ENCODE results near the gene CAV2.

- TF ChIP-seq TAF15 (IDR thresholded peaks at IDR 0.05; ENCODE audit: low read depth, low read length, poor library complexity, severe bottlenecking) (no peak), CBX1 (IDR thresholded peaks at IDR 0.05; ENCODE audit: low read depth) (no peak), JUNB (CRISPR knock-in tag; IDR thresholded peaks at IDR 0.05; ENCODE audit: borderline replicate concordance) (no peak), TOPORS (CRISPR knock-in tag; IDR thresholded peaks at IDR 0.05) (no peak), EZH2 (conservative IDR thresholded peaks at IDR 0.05; ENCODE audit: low read depth, low read length) (no peak), AGO2 (optimal IDR thresholded peaks at IDR 0.05; ENCODE audit: low read depth, low read length) (no peak), SPEN (CRISPR knock-in tag; IDR thresholded peaks at IDR 0.05; ENCODE audit: low read depth) (no peak)
- TF ChIP-seq, protein P1, sequence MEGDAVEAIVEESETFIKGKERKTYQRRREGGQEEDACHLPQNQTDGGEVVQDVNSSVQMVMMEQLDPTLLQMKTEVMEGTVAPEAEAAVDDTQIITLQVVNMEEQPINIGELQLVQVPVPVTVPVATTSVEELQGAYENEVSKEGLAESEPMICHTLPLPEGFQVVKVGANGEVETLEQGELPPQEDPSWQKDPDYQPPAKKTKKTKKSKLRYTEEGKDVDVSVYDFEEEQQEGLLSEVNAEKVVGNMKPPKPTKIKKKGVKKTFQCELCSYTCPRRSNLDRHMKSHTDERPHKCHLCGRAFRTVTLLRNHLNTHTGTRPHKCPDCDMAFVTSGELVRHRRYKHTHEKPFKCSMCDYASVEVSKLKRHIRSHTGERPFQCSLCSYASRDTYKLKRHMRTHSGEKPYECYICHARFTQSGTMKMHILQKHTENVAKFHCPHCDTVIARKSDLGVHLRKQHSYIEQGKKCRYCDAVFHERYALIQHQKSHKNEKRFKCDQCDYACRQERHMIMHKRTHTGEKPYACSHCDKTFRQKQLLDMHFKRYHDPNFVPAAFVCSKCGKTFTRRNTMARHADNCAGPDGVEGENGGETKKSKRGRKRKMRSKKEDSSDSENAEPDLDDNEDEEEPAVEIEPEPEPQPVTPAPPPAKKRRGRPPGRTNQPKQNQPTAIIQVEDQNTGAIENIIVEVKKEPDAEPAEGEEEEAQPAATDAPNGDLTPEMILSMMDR (CRISPR knock-in tag; IDR thresholded peaks at IDR 0.05): no peak
- TF ChIP-seq, protein P2, sequence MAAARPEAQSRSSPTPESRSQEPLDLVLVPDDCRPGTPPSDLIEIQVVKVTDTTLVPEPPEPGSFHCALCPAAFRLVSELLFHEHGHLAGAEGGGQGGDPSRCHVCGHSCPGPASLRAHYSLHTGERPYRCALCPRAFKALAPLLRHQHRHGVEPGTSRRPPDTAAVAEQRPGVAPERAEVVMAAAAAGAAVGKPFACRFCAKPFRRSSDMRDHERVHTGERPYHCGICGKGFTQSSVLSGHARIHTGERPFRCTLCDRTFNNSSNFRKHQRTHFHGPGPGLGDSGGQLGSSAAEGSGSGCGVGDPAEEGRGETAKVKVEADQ (CRISPR knock-in tag; IDR thresholded peaks at IDR 0.05; ENCODE audit: borderline replicate concordance): no peak
Measured at GRCh38 chr7:116534790-116535189, 35.3 kb downstream of the CAV2 start.

All from HepG2 (cell line).